Vagina (tissue), 2 donors: ENCODE results near the gene MYO9A. TPM values are rescaled to one million over a fixed set of nuclear protein-coding genes. Genes with fewer than 3 reads are reported as not detected.

Source experiments
- DNase-seq, 2 donors: peaks; one replicate each; pipeline ENCODE4 v3.0.0-alpha.2; 2017; ENCODE audit errors: extremely low spot score in 2 of 2
- H3K27ac ChIP-seq: fragments of 200-600 bp; sonication (generic); one replicate; pipeline ENCODE4 v1.5.1; 2019
- H3K27me3 ChIP-seq: fragments of 200-600 bp; sonication (generic); one replicate; pipeline ENCODE4 v1.5.1; 2019
- H3K36me3 ChIP-seq, 2 donors: fragments of 200-600 bp; sonication (generic); one replicate each; pipeline ENCODE4 v1.5.1; 2017 to 2019
- H3K4me1 ChIP-seq: fragments of 200-600 bp; sonication (generic); one replicate; pipeline ENCODE4 v1.5.1; 2019
- H3K4me3 ChIP-seq, 2 donors: fragments of 200-600 bp; sonication (generic); 1 replicate in 1 of 2; 2 replicates in 1 of 2; pipeline ENCODE4 v1.5.1; 2016 to 2019
- H3K9me3 ChIP-seq: fragments of 200-600 bp; sonication (generic); one replicate; pipeline ENCODE4 v1.5.1; 2019
- POLR2A ChIP-seq, 2 donors: fragments of 450-650 bp; IDR thresholded peaks; one replicate each; pipeline ENCODE4 v1.6.1; 2017; ENCODE audit warnings: antibody characterized with exemption in 2 of 2, mild to moderate bottlenecking in 2 of 2, moderate library complexity in 2 of 2
- POLR2AphosphoS5 ChIP-seq, 2 donors: sonication (generic); formaldehyde crosslinking; IDR thresholded peaks; one replicate each; pipeline ENCODE4 v1.9.0; 2017; ENCODE audit warnings: antibody characterized with exemption in 2 of 2, mild to moderate bottlenecking in 2 of 2, low read depth in 1 of 2; ENCODE audit not compliant: insufficient read depth in 1 of 2
- intact Hi-C: fragments of 100-400 bp; cut with DNase I; formaldehyde crosslinking; loops from one replicate; pipeline ENCODE4 v1.15.1; 2023
- total RNA-seq: library from RNA; depleted of rRNA; stranded (reverse); fragments of >200 nt; gene quantifications from one replicate; pipeline ENCODE4 v1.2.3, GENCODE V29; 2016
- TF ChIP-seq, protein P1 (sequence below), 3 experiments: fragments of 450-650 bp in 2 of 3; fragments of 200-600 bp in 1 of 3; sonication (generic) in 1 of 3; IDR thresholded peaks; one replicate each; pipeline ENCODE4 v1.5.1; 2017 to 2019; ENCODE audit warnings: antibody characterized with exemption in 3 of 3, mild to moderate bottlenecking in 2 of 3, moderate library complexity in 2 of 3

Gene MYO9A
- total RNA-seq, 1 donor from 2014 or later: 50.3 TPM

DNA sequence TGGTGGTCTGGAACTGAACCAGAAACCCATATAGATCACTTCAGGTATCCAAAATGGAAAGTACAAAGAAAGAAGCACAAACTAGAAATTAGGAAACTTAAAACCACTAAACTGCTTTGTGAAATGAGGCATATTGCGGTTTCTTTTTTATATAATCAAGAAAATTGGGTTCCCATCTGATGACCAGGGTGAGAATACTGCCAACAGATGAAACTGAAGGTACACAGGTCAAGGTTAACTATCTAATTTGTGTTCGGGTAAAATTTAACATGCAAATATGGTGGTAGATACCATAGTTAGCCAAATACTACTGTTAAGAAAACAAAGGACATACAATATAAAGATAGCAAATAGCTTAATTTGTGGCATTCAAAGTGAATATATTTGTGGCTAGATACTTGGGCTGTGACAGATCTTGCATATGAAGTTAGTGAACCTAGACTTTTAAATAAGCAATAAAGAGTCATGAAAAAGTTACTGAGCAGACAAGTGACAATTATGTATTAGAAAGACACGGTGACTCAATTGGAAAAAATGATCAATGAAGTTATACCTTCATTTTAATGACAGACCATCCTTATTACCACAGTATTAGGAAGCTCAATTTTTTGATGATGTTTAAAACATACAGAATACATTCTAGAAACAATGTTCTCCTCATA lies 180.2 kb downstream of the MYO9A start:
- no peaks in the 10 kb centered on the region for H3K27me3 ChIP-seq
- intact Hi-C loops: no loop called here
- no peak for DNase-seq
- H3K27ac ChIP-seq: no peak overlapping the region
- TF ChIP-seq POLR2A (IDR thresholded peaks at IDR 0.05) (no peak), POLR2AphosphoS5 (IDR thresholded peaks at IDR 0.05; ENCODE audit: insufficient read depth in 1 of 2, low read depth in 1 of 2) (no peak)
- TF ChIP-seq, protein P1, sequence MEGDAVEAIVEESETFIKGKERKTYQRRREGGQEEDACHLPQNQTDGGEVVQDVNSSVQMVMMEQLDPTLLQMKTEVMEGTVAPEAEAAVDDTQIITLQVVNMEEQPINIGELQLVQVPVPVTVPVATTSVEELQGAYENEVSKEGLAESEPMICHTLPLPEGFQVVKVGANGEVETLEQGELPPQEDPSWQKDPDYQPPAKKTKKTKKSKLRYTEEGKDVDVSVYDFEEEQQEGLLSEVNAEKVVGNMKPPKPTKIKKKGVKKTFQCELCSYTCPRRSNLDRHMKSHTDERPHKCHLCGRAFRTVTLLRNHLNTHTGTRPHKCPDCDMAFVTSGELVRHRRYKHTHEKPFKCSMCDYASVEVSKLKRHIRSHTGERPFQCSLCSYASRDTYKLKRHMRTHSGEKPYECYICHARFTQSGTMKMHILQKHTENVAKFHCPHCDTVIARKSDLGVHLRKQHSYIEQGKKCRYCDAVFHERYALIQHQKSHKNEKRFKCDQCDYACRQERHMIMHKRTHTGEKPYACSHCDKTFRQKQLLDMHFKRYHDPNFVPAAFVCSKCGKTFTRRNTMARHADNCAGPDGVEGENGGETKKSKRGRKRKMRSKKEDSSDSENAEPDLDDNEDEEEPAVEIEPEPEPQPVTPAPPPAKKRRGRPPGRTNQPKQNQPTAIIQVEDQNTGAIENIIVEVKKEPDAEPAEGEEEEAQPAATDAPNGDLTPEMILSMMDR (IDR thresholded peaks at IDR 0.05): no peak
- no peaks in the 10 kb centered on the region for H3K4me1 ChIP-seq
- H3K9me3 ChIP-seq: no peaks in the 10 kb centered on the region
- H3K36me3 ChIP-seq: peaks cover 0 to 28% of the 10 kb centered on the region in 2 donors
- H3K4me3 ChIP-seq: no peak overlapping the region

- DNase-seq: no peak
- peaks cover 0 to 55% of the 10 kb centered on the region in 2 donors for H3K36me3 ChIP-seq
- H3K4me3 ChIP-seq: no peak overlapping the region
- H3K27me3 ChIP-seq: no peaks in the 10 kb centered on the region
- intact Hi-C loops: no loop called here
- H3K9me3 ChIP-seq: no peaks in the 10 kb centered on the region
- H3K27ac ChIP-seq: no peak overlapping the region
- TF ChIP-seq, protein P1 (IDR thresholded peaks at IDR 0.05): no peak
- TF ChIP-seq POLR2AphosphoS5 (IDR thresholded peaks at IDR 0.05; ENCODE audit: insufficient read depth in 1 of 2, low read depth in 1 of 2): no peak
- TF ChIP-seq POLR2A (IDR thresholded peaks at IDR 0.05): no peak
- no peaks in the 10 kb centered on the region for H3K4me1 ChIP-seq
These were observed 183.5 kb downstream of the MYO9A start for GRCh38 chr15:71934446-71934845.

DNA sequence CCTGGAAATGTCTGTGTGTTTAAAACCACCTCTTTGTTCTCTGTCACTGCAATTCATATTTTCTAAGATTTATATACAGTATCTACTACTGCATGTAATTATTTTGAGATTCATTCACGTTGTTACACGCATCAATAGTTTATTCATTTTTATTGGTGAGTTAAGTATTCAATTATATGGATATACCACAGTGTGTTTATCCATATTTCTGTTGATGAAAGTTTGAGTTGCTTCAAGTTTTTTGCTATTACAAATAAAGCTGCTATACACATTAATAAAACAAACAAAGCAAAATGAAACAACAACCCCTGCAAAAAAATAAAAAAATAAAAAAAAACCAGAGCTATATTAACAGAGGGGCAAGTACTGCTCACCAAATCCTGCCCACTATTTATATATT lies 185.3 kb downstream of the MYO9A start:
- intact Hi-C loops: no loop called here

DNA sequence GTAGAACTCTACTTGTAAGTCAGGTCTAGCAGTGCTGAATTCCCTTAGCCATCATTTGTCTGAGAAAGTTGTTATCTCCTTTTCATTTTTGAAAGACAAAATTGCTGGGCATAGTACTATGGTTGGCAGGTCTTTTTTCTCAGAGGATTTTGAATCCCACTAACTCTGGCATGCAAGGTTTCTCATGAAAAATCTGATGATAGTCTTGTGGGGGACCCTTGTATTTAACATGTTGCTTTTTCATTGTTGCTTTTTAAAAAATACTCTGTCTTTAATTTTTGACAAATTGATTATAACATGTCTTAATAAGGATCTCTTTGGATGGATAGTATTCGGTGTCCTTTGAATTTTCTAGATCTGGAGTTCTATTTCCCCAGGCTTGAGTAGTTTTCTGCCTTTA lies 186.7 kb downstream of the MYO9A start:
- Histone ChIP-seq H3K4me1 (no peaks in the 10 kb centered on the region), H3K27ac (no peak overlapping the region), H3K4me3 (no peak overlapping the region), H3K36me3 (peaks cover 0 to 55% of the 10 kb centered on the region in 2 donors), H3K9me3 (no peaks in the 10 kb centered on the region), H3K27me3 (no peaks in the 10 kb centered on the region)
- no peak for TF ChIP-seq POLR2A (IDR thresholded peaks at IDR 0.05)
- no peak for TF ChIP-seq POLR2AphosphoS5 (IDR thresholded peaks at IDR 0.05; ENCODE audit: insufficient read depth in 1 of 2, low read depth in 1 of 2)
- TF ChIP-seq, protein P1 (IDR thresholded peaks at IDR 0.05): no peak
- intact Hi-C loops: no loop called here
- no peak for DNase-seq

More for the DNA sequence above, 185.3 kb downstream of the MYO9A start:
- no peak for DNase-seq
- Histone ChIP-seq H3K9me3 (no peaks in the 10 kb centered on the region), H3K36me3 (peaks cover 0 to 55% of the 10 kb centered on the region in 2 donors), H3K27me3 (no peaks in the 10 kb centered on the region), H3K27ac (no peak overlapping the region), H3K4me3 (no peak overlapping the region), H3K4me1 (no peaks in the 10 kb centered on the region)
- TF ChIP-seq POLR2AphosphoS5 (IDR thresholded peaks at IDR 0.05; ENCODE audit: insufficient read depth in 1 of 2, low read depth in 1 of 2) (no peak), POLR2A (IDR thresholded peaks at IDR 0.05) (no peak)
- TF ChIP-seq, protein P1 (IDR thresholded peaks at IDR 0.05): no peak

DNA sequence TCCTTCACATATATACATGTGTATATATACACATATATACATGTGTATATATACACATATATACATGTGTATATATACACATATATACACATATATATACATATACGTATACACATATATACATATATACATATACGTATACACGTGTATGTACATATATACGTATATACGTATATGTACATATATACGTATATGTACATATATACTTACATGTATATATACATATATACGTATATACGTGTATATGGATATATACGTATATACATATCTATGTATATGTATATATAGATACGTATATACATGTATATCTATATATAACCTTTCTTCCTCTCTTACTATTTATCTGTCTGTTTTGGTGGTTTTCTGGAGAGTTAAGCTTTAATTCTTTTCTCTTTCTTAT lies 192.8 kb downstream of the MYO9A start:
- no peaks in the 10 kb centered on the region for H3K9me3 ChIP-seq
- peaks cover 0 to 4% of the 10 kb centered on the region in 2 donors for H3K36me3 ChIP-seq
- H3K27me3 ChIP-seq: no peaks in the 10 kb centered on the region
- DNase-seq: no peak
- intact Hi-C loops: no loop called here
- H3K4me1 ChIP-seq: no peaks in the 10 kb centered on the region
- no peak overlapping the region for H3K27ac ChIP-seq
- H3K4me3 ChIP-seq: no peak overlapping the region
- TF ChIP-seq POLR2A (IDR thresholded peaks at IDR 0.05) (no peak), POLR2AphosphoS5 (IDR thresholded peaks at IDR 0.05; ENCODE audit: insufficient read depth in 1 of 2, low read depth in 1 of 2) (no peak)
- TF ChIP-seq, protein P1 (IDR thresholded peaks at IDR 0.05): no peak
